HAP-1 (cell line): ENCODE measurements around the gene SLC16A8.
"Not testable (repeated sequence)": the region's sequence is repeated elsewhere in the genome, so short reads cannot be mapped to it uniquely, and the experiment has no call there.

Experiments used
- DNase-seq, 2 experiments: peaks; one replicate each; pipeline ENCODE4 v3.0.0-alpha.2; 2016 to 2020; ENCODE audit warnings: low spot score in 2 of 2
- H3K27me3 ChIP-seq: fragments of 250-450 bp; sonication (Bioruptor Pico); 2 replicates; pipeline ENCODE4 v1.5.1; 2020; ENCODE audit warnings: low read depth, mild to moderate bottlenecking, moderate library complexity
- H3K36me3 ChIP-seq: fragments of 250-450 bp; sonication (Bioruptor Pico); replicated peaks from 2 replicates; pipeline ENCODE4 v1.5.1; 2020; ENCODE audit warnings: mild to moderate bottlenecking
- H3K4me1 ChIP-seq: fragments of 250-450 bp; sonication (Bioruptor Pico); 2 replicates; pipeline ENCODE4 v1.5.1; 2020; ENCODE audit warnings: mild to moderate bottlenecking
- H3K4me3 ChIP-seq: fragments of 250-450 bp; sonication (Bioruptor Pico); 2 replicates; pipeline ENCODE4 v1.5.1; 2020; ENCODE audit warnings: mild to moderate bottlenecking, moderate library complexity
- H3K9me3 ChIP-seq: fragments of 250-450 bp; sonication (Bioruptor Pico); 2 replicates; pipeline ENCODE4 v1.5.1; 2020; ENCODE audit warnings: mild to moderate bottlenecking, moderate library complexity
- in situ Hi-C: fragments of 300-500 bp; cut with MboI; formaldehyde crosslinking; loops from 3 replicates; pipeline ENCODE4 v1.14.3; 2020; ENCODE audit warnings: low sequenced_read_pairs, inconsistent platforms, mixed read lengths

Gene SLC16A8

DNA sequence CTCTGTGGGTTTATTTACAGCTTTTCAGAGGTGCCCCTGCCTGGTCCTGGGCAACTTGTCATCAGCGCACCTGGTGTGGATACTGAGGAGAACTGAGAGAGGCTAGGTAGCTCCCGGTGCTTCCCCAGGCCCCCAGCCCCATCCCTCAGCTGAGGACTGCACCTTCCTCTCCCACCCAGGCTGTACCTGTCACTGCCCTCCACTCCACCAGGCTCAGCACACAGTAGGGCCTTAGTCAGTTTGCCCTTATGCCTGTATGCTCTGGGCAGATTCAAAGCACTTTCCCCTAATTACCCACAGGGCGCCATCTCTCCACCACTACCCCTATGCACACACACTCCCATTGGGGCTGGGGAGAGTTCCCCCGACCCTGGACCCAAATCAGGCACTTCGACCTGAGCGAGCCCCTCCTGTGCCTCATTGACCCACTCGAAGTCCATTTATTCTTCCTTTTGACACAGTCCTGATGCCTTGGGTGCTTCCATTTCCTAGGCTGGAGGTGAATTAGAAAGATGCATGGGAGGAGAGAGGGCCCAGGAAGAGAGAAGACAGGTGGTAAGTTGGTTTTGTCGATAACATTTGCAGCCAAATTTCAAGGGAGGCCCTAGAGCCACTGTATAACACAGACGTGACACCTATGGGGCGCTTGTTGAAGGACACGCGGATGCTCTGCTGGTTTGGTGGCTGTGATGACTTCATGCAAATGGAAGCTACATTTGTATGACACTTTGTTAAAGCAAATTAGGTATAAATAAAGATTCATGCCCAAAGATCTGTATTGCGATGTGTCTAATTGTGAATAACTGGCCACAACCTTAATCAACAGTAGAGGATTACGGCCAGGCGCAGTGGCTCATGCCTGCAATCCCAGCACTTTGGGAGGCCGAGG, 40.6 kb downstream of the SLC16A8 start:
- no peak overlapping the region for H3K4me3 ChIP-seq
- H3K27me3 ChIP-seq: peaks cover 5% of the 10 kb centered on the region; the same call in 1 of the 2 replicates
- H3K36me3 ChIP-seq: no peaks in the 10 kb centered on the region
- H3K9me3 ChIP-seq: no peaks in the 10 kb centered on the region
- DNase-seq: no peak
- in situ Hi-C loops: no loop called here
- H3K4me1 ChIP-seq: no peaks in the 10 kb centered on the region

DNA sequence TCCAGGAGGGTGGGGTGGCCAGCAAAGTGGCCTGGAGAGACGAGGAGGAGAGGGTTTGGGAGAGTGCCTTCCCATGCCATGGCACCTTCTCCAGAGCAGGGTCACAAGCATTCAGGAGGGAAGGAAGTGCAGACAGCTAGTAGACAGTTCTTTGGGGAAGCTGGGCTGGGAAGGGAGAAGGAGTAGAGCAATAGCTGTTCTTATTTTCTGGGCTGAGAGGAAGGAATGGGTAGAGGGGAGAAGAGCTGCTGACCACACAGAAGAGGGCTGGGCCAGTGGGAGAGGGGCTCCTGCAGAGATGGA, 41.5 kb downstream of the SLC16A8 start:
- no peaks in the 10 kb centered on the region for H3K27me3 ChIP-seq
- in situ Hi-C loops: no loop called here

DNA sequence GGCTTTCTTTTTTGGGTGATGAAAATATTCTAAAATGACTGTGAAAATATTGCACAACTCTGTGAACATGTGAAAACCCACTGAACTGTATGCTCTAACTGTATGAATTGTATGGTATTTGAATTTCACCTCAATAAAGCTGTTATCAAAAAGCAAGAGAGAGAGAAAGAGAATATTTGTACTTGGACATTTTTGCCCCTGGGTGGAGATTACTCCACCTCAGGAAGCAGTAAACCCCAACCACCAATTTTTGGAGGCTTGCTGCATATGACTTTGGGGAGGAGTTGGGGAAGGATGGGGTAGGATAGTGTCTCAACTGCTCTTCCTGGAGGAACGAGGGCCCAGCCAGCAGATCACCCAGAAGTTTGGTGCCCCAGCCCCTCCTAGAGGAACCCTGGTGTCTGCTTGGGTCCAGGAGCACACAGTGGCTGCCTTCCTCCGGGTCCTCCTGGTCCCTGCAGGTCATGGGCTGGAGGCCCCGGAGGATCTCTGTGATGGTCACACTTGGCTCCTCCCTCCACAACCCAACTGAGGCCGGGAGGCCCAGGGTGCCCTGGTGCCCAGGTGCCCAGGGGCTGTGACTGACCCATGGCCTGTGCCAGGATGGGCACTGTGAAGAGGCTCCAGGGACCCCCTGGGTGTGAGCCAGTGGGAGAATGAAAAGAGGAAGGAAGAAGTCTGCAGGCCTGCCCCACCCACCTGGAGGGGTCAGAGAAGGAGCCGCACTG, 42.1 kb downstream of the SLC16A8 start:
- in situ Hi-C loops: no loop called here
- Histone ChIP-seq H3K4me3 (no peak overlapping the region), H3K9me3 (no peaks in the 10 kb centered on the region), H3K4me1 (no peaks in the 10 kb centered on the region), H3K36me3 (no peaks in the 10 kb centered on the region), H3K27me3 (no peaks in the 10 kb centered on the region)
- DNase-seq: no peak

More for the DNA sequence above, 41.5 kb downstream of the SLC16A8 start:
- H3K4me3 ChIP-seq: no peak overlapping the region
- H3K9me3 ChIP-seq: no peaks in the 10 kb centered on the region
- DNase-seq: no peak
- H3K36me3 ChIP-seq: no peaks in the 10 kb centered on the region
- H3K4me1 ChIP-seq: no peaks in the 10 kb centered on the region

GRCh38 chr22:38040953-38041759, 42.8 kb downstream of the SLC16A8 start:
- no peak for DNase-seq
- H3K36me3 ChIP-seq: no peaks in the 10 kb centered on the region
- no peaks in the 10 kb centered on the region for H3K27me3 ChIP-seq
- H3K4me1 ChIP-seq: no peaks in the 10 kb centered on the region
- in situ Hi-C loops: no loop called here
- no peak overlapping the region for H3K4me3 ChIP-seq
- no peaks in the 10 kb centered on the region for H3K9me3 ChIP-seq

DNA sequence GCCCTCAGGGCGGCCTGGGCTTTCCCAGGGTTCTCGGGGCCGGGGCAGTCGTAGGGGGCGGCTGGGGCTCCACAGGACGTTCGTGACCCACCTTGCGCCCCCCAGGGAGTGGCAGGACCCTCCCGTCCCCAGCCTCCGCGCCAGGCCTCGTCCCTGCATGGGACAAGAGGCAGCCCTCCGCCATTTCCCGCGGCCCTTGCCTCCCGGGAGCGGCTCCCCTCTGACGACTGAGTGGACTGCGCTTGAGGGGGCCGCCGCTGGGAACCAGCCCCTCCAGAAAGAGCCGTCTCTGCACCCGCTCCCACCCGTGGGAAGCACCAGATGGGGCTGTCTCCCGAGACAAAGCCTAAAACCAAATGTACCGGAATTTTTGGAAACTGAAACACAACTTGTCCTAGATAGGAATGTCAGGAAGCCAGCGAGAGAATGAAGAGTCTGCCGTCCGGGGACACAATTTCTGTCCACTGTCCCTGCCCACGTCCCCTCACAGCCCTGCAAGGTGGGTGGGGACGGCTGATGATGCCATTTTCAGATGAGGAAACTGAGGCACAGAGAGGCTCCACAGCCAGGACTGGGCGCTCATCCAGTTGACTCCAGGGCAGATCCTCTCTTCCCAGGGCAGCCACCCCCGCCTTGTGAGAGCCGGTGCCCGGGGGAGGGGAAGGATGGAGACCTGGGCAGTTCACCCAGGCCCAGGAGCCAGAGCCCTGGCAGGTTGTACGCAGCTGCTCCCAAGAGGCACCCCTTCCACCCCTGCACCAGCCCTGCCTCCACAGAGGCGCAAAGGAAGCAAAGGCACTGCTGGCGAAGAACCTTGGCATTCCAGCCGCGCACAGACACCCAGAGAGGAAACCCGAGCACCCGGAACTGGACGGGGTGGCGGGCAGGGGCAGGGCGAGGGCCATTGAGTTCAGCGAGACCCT, 44.8 kb downstream of the SLC16A8 start:
- DNase-seq: no peak
- Histone ChIP-seq H3K27me3 (no peaks in the 10 kb centered on the region), H3K4me3 (no peak overlapping the region), H3K36me3 (no peaks in the 10 kb centered on the region), H3K9me3 (no peaks in the 10 kb centered on the region), H3K4me1 (peaks cover 5% of the 10 kb centered on the region; the same call in 1 of the 2 replicates)
- in situ Hi-C loops: no loop called here

GRCh38 chr22:38038426-38038825, 45.6 kb downstream of the SLC16A8 start:
- in situ Hi-C loops: no loop called here
- Histone ChIP-seq H3K27me3 (no peaks in the 10 kb centered on the region), H3K4me1 (peaks cover 6% of the 10 kb centered on the region), H3K36me3 (no peaks in the 10 kb centered on the region), H3K9me3 (no peaks in the 10 kb centered on the region), H3K4me3 (no peak overlapping the region)
- DNase-seq: no peak

GRCh38 chr22:38037367-38038150, 46.4 kb downstream of the SLC16A8 start:
- H3K36me3 ChIP-seq, H3K4me3 ChIP-seq, in situ Hi-C loops, H3K27me3 ChIP-seq, H3K4me1 ChIP-seq, DNase-seq, H3K9me3 ChIP-seq: not testable (repeated sequence)

- Histone ChIP-seq H3K4me3 (no peak overlapping the region), H3K4me1 (peaks cover 6% of the 10 kb centered on the region), H3K27me3 (no peaks in the 10 kb centered on the region), H3K36me3 (no peaks in the 10 kb centered on the region), H3K9me3 (no peaks in the 10 kb centered on the region)
- in situ Hi-C loops: no loop called here
- no peak for DNase-seq
Observed at GRCh38 chr22:38036392-38037062, 47.5 kb downstream of the SLC16A8 start.

DNA sequence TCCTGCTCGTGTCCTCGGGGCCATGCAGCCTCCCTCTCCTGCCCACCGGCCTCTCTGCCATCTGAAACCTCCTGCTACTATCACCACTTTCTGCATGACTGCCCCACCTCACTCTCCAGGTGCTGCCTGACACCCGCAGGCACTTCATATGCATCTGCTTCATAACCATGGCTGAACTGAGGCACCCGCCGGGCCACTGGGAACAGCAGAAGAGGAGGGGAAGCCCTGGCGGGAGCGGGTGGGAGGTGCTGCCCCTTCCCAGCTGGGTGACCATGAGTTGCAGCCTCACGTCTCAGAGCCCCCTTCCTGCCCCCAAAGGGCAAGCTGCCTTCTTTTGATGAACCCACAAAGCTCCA, 48.5 kb downstream of the SLC16A8 start:
- no peaks in the 10 kb centered on the region for H3K27me3 ChIP-seq
- DNase-seq: no peak
- in situ Hi-C loops: no loop called here
- no peaks in the 10 kb centered on the region for H3K9me3 ChIP-seq
- no peak overlapping the region for H3K4me3 ChIP-seq
- H3K4me1 ChIP-seq: peaks cover 6% of the 10 kb centered on the region
- H3K36me3 ChIP-seq: no peaks in the 10 kb centered on the region

DNA sequence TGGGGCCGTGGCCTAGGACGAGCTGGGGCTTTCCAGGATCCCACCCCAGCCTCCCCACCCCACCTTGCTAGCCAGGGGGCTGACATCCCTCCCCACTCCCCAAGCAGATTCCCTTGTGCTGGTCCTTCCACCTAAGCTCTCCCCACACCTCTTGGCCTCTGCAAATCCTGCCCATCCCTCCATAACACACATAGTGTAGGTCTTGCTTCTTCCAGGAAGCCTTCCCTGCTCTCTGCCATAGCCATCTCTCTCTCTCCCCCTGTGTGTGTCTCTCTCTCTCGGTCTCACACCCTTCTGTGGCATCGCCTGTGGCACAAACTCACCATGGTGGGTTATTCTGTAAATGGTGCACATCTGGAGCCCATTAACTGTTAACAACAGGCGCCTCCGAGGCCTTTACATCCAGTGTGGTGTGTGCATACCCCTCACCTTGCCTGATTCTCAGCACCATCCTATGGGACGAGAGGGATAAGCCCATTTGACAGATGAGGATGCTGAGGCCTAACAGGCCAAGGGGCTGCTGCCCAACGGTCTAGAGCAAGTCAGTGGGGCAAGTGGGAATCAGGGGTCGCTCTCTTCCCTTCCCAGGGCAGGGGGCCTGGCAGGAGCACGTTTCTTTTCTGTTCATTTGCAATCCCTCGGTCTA, 49.0 kb downstream of the SLC16A8 start:
- H3K9me3 ChIP-seq: no peaks in the 10 kb centered on the region
- in situ Hi-C loops: no loop called here
- no peaks in the 10 kb centered on the region for H3K27me3 ChIP-seq
- H3K36me3 ChIP-seq: no peaks in the 10 kb centered on the region
- H3K4me3 ChIP-seq: no peak overlapping the region
- DNase-seq: no peak
- peaks cover 6% of the 10 kb centered on the region for H3K4me1 ChIP-seq

GRCh38 chr22:38034278-38034882, 49.6 kb downstream of the SLC16A8 start:
- Histone ChIP-seq H3K4me3 (no peak overlapping the region), H3K4me1 (peaks cover 6% of the 10 kb centered on the region), H3K27me3 (no peaks in the 10 kb centered on the region), H3K36me3 (no peaks in the 10 kb centered on the region), H3K9me3 (no peaks in the 10 kb centered on the region)
- DNase-seq: peak; percentile 24 to 72
- in situ Hi-C loops: no loop called here
